Measurements from ENCODE around the gene GLP1R.

Gene GLP1R

GRCh38 chr6:39083231-39083634, 34.7 kb downstream of the GLP1R start:
- Histone ChIP-seq H2BK12ac (ENCODE audit: low read length) (no peak overlapping the region), H4K91ac (ENCODE audit: low read depth, low read length, poor library complexity) (no peak overlapping the region), H3K4me2 (ENCODE audit: insufficient read depth, low read length, poor library complexity, severe bottlenecking) (no peak overlapping the region), H2BK120ac (ENCODE audit: low read depth, low read length) (no peak overlapping the region), H3K4me1 (ENCODE audit: control insufficient read depth in 2 of 2, insufficient read depth in 1 of 2, low read depth in 1 of 2, low read length in 2 of 2) (peaks cover 2 to 5% of the 10 kb centered on the region in 2 donors), H3K18ac (ENCODE audit: low read length) (no peak overlapping the region), H4K8ac (ENCODE audit: low read depth, low read length) (no peak overlapping the region), H3K27ac (replicated peaks; ENCODE audit: low read length) (no peak overlapping the region), H3K4me3 (ENCODE audit: low read length in 2 of 2) (no peak overlapping the region), H3K14ac (ENCODE audit: low read length) (no peak overlapping the region), H2BK15ac (ENCODE audit: low read length) (no peak overlapping the region), H3K4ac (ENCODE audit: low read length) (no peak overlapping the region), H3K27me3 (ENCODE audit: control insufficient read depth in 3 of 3, insufficient read depth in 3 of 3, low read depth in 1 of 3, low read length in 3 of 3) (peaks cover 0 to 34% (median 0%) of the 10 kb centered on the region in 3 experiments), H3K9ac (ENCODE audit: low read depth, low read length, poor library complexity) (no peak overlapping the region), H2BK5ac (ENCODE audit: low read length) (no peak overlapping the region), H2AK5ac (ENCODE audit: low read depth, low read length) (no peak overlapping the region), H3K36me3 (replicated peaks in 1 of 2; ENCODE audit: control insufficient read depth in 2 of 2, insufficient read depth in 2 of 2, low read length in 2 of 2) (no peaks in the 10 kb centered on the region), H3K23ac (ENCODE audit: low read depth, low read length, poor library complexity) (no peak overlapping the region), H3K79me1 (ENCODE audit: low read depth, low read length) (no peaks in the 10 kb centered on the region), H3K9me3 (replicated peaks in 1 of 2; ENCODE audit: control insufficient read depth in 2 of 2, insufficient read depth in 1 of 2, low read depth in 1 of 2, low read length in 2 of 2) (no peaks in the 10 kb centered on the region), H2AFZ (ENCODE audit: low read length) (no peak overlapping the region)
- no CpG with 5 or more reads among the region's 2 CpGs for WGBS, 2 donors (ENCODE audit: extremely low coverage in 2 of 2, insufficient read length in 2 of 2, insufficient replicate concordance in 1 of 2)
- no peak for DNase-seq (ENCODE audit: low spot score)

- H3K4me3 ChIP-seq (ENCODE audit: low read length in 2 of 2) = no peak overlapping the region
- no peaks in the 10 kb centered on the region for H3K36me3 ChIP-seq (replicated peaks in 1 of 2; ENCODE audit: control insufficient read depth in 2 of 2, insufficient read depth in 2 of 2, low read length in 2 of 2)
- no CpG with 5 or more reads among the region's 7 CpGs for WGBS, 2 donors (ENCODE audit: extremely low coverage in 2 of 2, insufficient read length in 2 of 2, insufficient replicate concordance in 1 of 2)
- no peak overlapping the region for H3K4me2 ChIP-seq (ENCODE audit: insufficient read depth, low read length, poor library complexity, severe bottlenecking)
- H3K4me1 ChIP-seq (ENCODE audit: control insufficient read depth in 2 of 2, insufficient read depth in 1 of 2, low read depth in 1 of 2, low read length in 2 of 2) = peaks cover 6 to 8% of the 10 kb centered on the region in 2 donors
- H3K9me3 ChIP-seq (replicated peaks in 1 of 2; ENCODE audit: control insufficient read depth in 2 of 2, insufficient read depth in 1 of 2, low read depth in 1 of 2, low read length in 2 of 2) = no peaks in the 10 kb centered on the region
- peak overlapping the region; percentile 5 for H3K18ac ChIP-seq (ENCODE audit: low read length)
- H3K14ac ChIP-seq (ENCODE audit: low read length) = no peak overlapping the region
- no peak overlapping the region for H4K91ac ChIP-seq (ENCODE audit: low read depth, low read length, poor library complexity)
- peak overlapping the region; percentile 80 for H3K9ac ChIP-seq (ENCODE audit: low read depth, low read length, poor library complexity)
- no peak overlapping the region for H2AFZ ChIP-seq (ENCODE audit: low read length)
- H4K8ac ChIP-seq (ENCODE audit: low read depth, low read length) = no peak overlapping the region
- H2BK15ac ChIP-seq (ENCODE audit: low read length) = no peak overlapping the region
- no peak overlapping the region for H3K27ac ChIP-seq (replicated peaks; ENCODE audit: low read length)
- no peak overlapping the region for H2BK5ac ChIP-seq (ENCODE audit: low read length)
- H3K4ac ChIP-seq (ENCODE audit: low read length) = no peak overlapping the region
- H2BK12ac ChIP-seq (ENCODE audit: low read length) = no peak overlapping the region
- H2AK5ac ChIP-seq (ENCODE audit: low read depth, low read length) = no peak overlapping the region
- DNase-seq (ENCODE audit: low spot score) = no peak
- no peak overlapping the region for H2BK120ac ChIP-seq (ENCODE audit: low read depth, low read length)
- H3K23ac ChIP-seq (ENCODE audit: low read depth, low read length, poor library complexity) = no peak overlapping the region
- peaks cover 0 to 25% (median 0%) of the 10 kb centered on the region in 3 experiments for H3K27me3 ChIP-seq (ENCODE audit: control insufficient read depth in 3 of 3, insufficient read depth in 3 of 3, low read depth in 1 of 3, low read length in 3 of 3)
- no peaks in the 10 kb centered on the region for H3K79me1 ChIP-seq (ENCODE audit: low read depth, low read length)
Observed at GRCh38 chr6:39084506-39084905, 35.9 kb downstream of the GLP1R start.

- Histone ChIP-seq H3K14ac (ENCODE audit: low read length) (no peak overlapping the region), H2AK5ac (ENCODE audit: low read depth, low read length) (no peak overlapping the region), H2BK15ac (ENCODE audit: low read length) (no peak overlapping the region), H2BK120ac (ENCODE audit: low read depth, low read length) (no peak overlapping the region), H2BK12ac (ENCODE audit: low read length) (no peak overlapping the region), H3K4me3 (ENCODE audit: low read length in 2 of 2) (no peak overlapping the region), H3K36me3 (replicated peaks in 1 of 2; ENCODE audit: control insufficient read depth in 2 of 2, insufficient read depth in 2 of 2, low read length in 2 of 2) (no peaks in the 10 kb centered on the region), H3K4ac (ENCODE audit: low read length) (no peak overlapping the region), H3K9ac (ENCODE audit: low read depth, low read length, poor library complexity) (peak overlapping the region; percentile 24), H2BK5ac (ENCODE audit: low read length) (no peak overlapping the region), H3K4me2 (ENCODE audit: insufficient read depth, low read length, poor library complexity, severe bottlenecking) (no peak overlapping the region), H3K23ac (ENCODE audit: low read depth, low read length, poor library complexity) (no peak overlapping the region), H4K8ac (ENCODE audit: low read depth, low read length) (no peak overlapping the region), H3K79me1 (ENCODE audit: low read depth, low read length) (no peaks in the 10 kb centered on the region), H3K27me3 (ENCODE audit: control insufficient read depth in 3 of 3, insufficient read depth in 3 of 3, low read depth in 1 of 3, low read length in 3 of 3) (peaks cover 0 to 26% (median 0%) of the 10 kb centered on the region in 3 experiments), H3K9me3 (replicated peaks in 1 of 2; ENCODE audit: control insufficient read depth in 2 of 2, insufficient read depth in 1 of 2, low read depth in 1 of 2, low read length in 2 of 2) (no peaks in the 10 kb centered on the region), H3K27ac (replicated peaks; ENCODE audit: low read length) (no peak overlapping the region), H4K91ac (ENCODE audit: low read depth, low read length, poor library complexity) (no peak overlapping the region), H3K18ac (ENCODE audit: low read length) (no peak overlapping the region), H2AFZ (ENCODE audit: low read length) (no peak overlapping the region), H3K4me1 (ENCODE audit: control insufficient read depth in 2 of 2, insufficient read depth in 1 of 2, low read depth in 1 of 2, low read length in 2 of 2) (peaks cover 6 to 8% of the 10 kb centered on the region in 2 donors)
- DNase-seq (ENCODE audit: low spot score) = no peak
- WGBS, 2 donors (ENCODE audit: extremely low coverage in 2 of 2, insufficient read length in 2 of 2, insufficient replicate concordance in 1 of 2) = no CpG with 5 or more reads among the region's 5 CpGs
Observed at GRCh38 chr6:39085129-39085797, 36.7 kb downstream of the GLP1R start.

GRCh38 chr6:39086294-39086693, 37.7 kb downstream of the GLP1R start:
- no peak overlapping the region for H3K4me3 ChIP-seq (ENCODE audit: low read length in 2 of 2)
- no peak overlapping the region for H3K14ac ChIP-seq (ENCODE audit: low read length)
- no CpG with 5 or more reads among the region's 7 CpGs for WGBS, 2 donors (ENCODE audit: extremely low coverage in 2 of 2, insufficient read length in 2 of 2, insufficient replicate concordance in 1 of 2)
- H3K23ac ChIP-seq (ENCODE audit: low read depth, low read length, poor library complexity) = no peak overlapping the region
- H4K91ac ChIP-seq (ENCODE audit: low read depth, low read length, poor library complexity) = no peak overlapping the region
- H3K27me3 ChIP-seq (ENCODE audit: control insufficient read depth in 3 of 3, insufficient read depth in 3 of 3, low read depth in 1 of 3, low read length in 3 of 3) = peaks cover 0 to 36% (median 0%) of the 10 kb centered on the region in 3 experiments
- H3K18ac ChIP-seq (ENCODE audit: low read length) = no peak overlapping the region
- H3K36me3 ChIP-seq (replicated peaks in 1 of 2; ENCODE audit: control insufficient read depth in 2 of 2, insufficient read depth in 2 of 2, low read length in 2 of 2) = no peaks in the 10 kb centered on the region
- H4K8ac ChIP-seq (ENCODE audit: low read depth, low read length) = no peak overlapping the region
- H3K9me3 ChIP-seq (replicated peaks in 1 of 2; ENCODE audit: control insufficient read depth in 2 of 2, insufficient read depth in 1 of 2, low read depth in 1 of 2, low read length in 2 of 2) = no peaks in the 10 kb centered on the region
- no peak for DNase-seq (ENCODE audit: low spot score)
- H2BK120ac ChIP-seq (ENCODE audit: low read depth, low read length) = no peak overlapping the region
- H3K4me2 ChIP-seq (ENCODE audit: insufficient read depth, low read length, poor library complexity, severe bottlenecking) = no peak overlapping the region
- H2AFZ ChIP-seq (ENCODE audit: low read length) = no peak overlapping the region
- H2BK5ac ChIP-seq (ENCODE audit: low read length) = no peak overlapping the region
- H2AK5ac ChIP-seq (ENCODE audit: low read depth, low read length) = no peak overlapping the region
- no peak overlapping the region for H2BK15ac ChIP-seq (ENCODE audit: low read length)
- no peaks in the 10 kb centered on the region for H3K79me1 ChIP-seq (ENCODE audit: low read depth, low read length)
- H2BK12ac ChIP-seq (ENCODE audit: low read length) = no peak overlapping the region
- peaks cover 6 to 8% of the 10 kb centered on the region in 2 donors for H3K4me1 ChIP-seq (ENCODE audit: control insufficient read depth in 2 of 2, insufficient read depth in 1 of 2, low read depth in 1 of 2, low read length in 2 of 2)
- H3K27ac ChIP-seq (replicated peaks; ENCODE audit: low read length) = no peak overlapping the region
- no peak overlapping the region for H3K4ac ChIP-seq (ENCODE audit: low read length)
- no peak overlapping the region for H3K9ac ChIP-seq (ENCODE audit: low read depth, low read length, poor library complexity)
